Measurements from ENCODE around the gene WASHC2A.
"Not testable (repeated sequence)": the region's sequence is repeated elsewhere in the genome, so short reads cannot be mapped to it uniquely, and the experiment has no call there.

The WASHC2A gene

GRCh38 chr10:50067546-50068351 is at the start of gene WASHC2A:
WASHC2A (plus strand) TSS chr10:50067954; CDS start chr10:50068006, 52 bp downstream.
- DNase-seq: not testable (repeated sequence)

- DNase-seq: not testable (repeated sequence)
Measured at GRCh38 chr10:50019279-50019678, 48.5 kb upstream of the WASHC2A start.

- not testable (repeated sequence) for DNase-seq
Measured at GRCh38 chr10:50020451-50021024, 47.2 kb upstream of the WASHC2A start.

GRCh38 chr10:50021646-50022045 is 46.1 kb upstream of the WASHC2A start:
- no peak for DNase-seq

- not testable (repeated sequence) for DNase-seq
Measured at GRCh38 chr10:50024716-50025383, 42.9 kb upstream of the WASHC2A start.

GRCh38 chr10:50025627-50026026 is 42.1 kb upstream of the WASHC2A start:
- no peak for DNase-seq

GRCh38 chr10:50027195-50027594 is 40.6 kb upstream of the WASHC2A start:
- no peak for DNase-seq

GRCh38 chr10:50033481-50033880 is 34.3 kb upstream of the WASHC2A start:
- no peak for DNase-seq

- DNase-seq: not testable (repeated sequence)
Measured at GRCh38 chr10:50035337-50035736, 32.4 kb upstream of the WASHC2A start.

- DNase-seq: no peak
Measured at GRCh38 chr10:50044941-50045664, 22.7 kb upstream of the WASHC2A start.

GRCh38 chr10:50046457-50046856 is 21.3 kb upstream of the WASHC2A start:
- not testable (repeated sequence) for DNase-seq

GRCh38 chr10:50047594-50047993 is 20.2 kb upstream of the WASHC2A start:
- DNase-seq: not testable (repeated sequence)

GRCh38 chr10:50051995-50052660 is 15.6 kb upstream of the WASHC2A start:
- DNase-seq: not testable (repeated sequence)

- DNase-seq: not testable (repeated sequence)
Measured at GRCh38 chr10:50052778-50053376, 14.9 kb upstream of the WASHC2A start.

GRCh38 chr10:50055494-50056292 is 12.1 kb upstream of the WASHC2A start:
- DNase-seq: not testable (repeated sequence)

- not testable (repeated sequence) for DNase-seq
Measured at GRCh38 chr10:50056654-50057053, 11.1 kb upstream of the WASHC2A start.

GRCh38 chr10:50058727-50059126 is 9.0 kb upstream of the WASHC2A start:
- DNase-seq: not testable (repeated sequence)

GRCh38 chr10:50059946-50060345 is 7.8 kb upstream of the WASHC2A start:
- not testable (repeated sequence) for DNase-seq

- DNase-seq: not testable (repeated sequence)
Measured at GRCh38 chr10:50061548-50061947, 6.2 kb upstream of the WASHC2A start.

- DNase-seq: no peak
Measured at GRCh38 chr10:50063100-50063499, 4.7 kb upstream of the WASHC2A start.

GRCh38 chr10:50068352-50068659 is 552 bp downstream of the WASHC2A start:
- not testable (repeated sequence) for DNase-seq
